NCI-H82 treated with DMSO at 0.1 percent for 48 hours (cell line): ENCODE measurements around the gene RYR2.
"Not testable (repeated sequence)": the region's sequence is repeated elsewhere in the genome, so short reads cannot be mapped to it uniquely, and the experiment has no call there.

ENCODE experiments used
- DNase-seq: peaks from one replicate; lab custom pipeline; 2025; ENCODE audit not compliant: unreplicated experiment; lab: John Stamatoyannopoulos, UW

The RYR2 gene

DNA sequence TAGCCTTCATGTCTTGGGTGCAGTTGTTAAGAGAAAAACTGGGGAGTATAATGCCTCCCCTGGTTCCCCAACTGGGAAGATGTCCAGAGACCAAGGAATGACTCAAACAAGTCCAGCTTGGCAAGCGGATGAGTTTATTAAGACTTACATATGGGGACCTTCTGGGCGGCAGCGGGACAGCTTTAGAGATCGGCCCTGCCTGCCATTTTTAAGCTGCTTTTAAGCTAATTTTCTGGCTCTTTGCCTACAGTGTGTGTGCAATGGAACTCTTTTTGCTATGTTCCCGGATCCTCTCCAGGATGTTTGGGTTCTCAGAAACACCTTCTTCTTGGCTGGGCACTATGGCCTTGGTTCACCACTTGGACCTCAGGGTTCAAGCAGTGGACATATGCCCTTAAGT is 99.5 kb downstream of the RYR2 start:
- DNase-seq, result peak; percentile 34

DNA sequence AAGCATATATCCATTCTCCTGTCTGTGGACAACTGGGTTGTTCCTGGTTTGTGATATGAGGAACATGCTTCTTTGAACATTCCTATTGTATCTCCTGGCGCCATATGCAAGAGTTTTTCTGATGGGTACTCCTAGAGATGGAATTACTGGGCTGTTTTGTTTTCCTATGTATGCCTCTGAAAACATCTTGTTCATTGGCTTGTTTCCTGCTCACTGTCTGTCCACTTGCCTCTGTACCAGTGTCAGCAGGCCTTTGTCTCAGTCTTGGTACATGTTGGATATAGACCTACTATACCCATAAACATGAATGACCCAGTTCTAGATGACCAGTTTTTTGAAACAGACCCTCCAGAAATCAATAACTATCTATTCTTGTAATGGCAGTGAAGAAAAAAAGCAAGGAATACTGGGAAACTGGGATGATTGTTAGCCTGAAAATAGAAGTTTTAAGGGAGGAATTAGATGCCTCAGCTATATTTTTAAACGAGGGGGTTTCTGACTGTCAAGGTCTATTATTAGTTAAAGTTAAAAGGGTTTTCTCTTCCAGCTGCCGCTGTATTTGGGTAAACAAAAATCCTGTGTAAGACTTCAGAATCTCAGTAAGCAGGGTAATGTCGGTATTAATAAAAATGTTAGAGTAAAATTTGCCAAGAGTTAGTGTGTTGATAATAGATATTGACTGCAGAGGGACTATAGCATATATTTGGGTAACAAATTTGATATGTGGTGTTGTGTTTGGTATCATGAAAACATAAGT is 103.6 kb downstream of the RYR2 start:
- DNase-seq, result no peak

DNA sequence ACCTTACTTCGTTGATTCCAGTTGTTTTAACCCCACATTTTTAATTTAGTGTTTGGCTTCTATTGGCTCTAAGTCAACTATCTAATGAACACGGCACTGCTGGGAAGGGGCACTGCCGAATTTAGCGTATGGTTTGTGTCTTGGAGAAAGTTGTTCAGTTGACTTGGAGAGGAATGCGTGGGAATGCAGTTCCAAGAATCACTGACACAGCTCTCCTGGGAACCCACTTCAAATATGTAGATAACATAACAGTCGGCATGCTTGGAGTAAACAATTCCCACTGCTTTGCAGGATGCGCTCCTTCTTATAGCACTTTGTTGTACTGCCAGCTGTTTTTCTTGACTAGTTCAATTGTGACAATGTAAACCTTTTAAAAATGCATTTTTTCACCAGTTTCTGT is 104.3 kb downstream of the RYR2 start:
- DNase-seq, result no peak

DNA sequence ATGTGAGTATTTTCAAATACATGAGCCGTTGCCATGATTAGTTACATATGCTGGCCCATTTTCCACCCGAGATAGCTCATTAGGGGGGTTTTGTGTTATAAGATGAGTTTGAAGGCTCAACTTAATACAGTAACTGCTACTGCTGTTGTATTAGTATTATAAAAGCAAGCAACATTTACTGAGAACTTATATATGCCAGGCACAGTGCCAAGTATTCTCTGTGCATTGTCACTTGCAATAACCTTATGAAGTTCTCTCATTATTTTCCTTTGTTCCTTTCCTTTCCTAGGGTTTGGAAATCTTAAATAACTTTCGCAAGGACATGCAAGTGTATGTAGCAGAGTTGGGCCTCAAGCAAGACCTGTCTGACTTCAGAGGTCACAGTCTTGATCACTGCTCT is 107.9 kb downstream of the RYR2 start:
- no peak for DNase-seq

DNA sequence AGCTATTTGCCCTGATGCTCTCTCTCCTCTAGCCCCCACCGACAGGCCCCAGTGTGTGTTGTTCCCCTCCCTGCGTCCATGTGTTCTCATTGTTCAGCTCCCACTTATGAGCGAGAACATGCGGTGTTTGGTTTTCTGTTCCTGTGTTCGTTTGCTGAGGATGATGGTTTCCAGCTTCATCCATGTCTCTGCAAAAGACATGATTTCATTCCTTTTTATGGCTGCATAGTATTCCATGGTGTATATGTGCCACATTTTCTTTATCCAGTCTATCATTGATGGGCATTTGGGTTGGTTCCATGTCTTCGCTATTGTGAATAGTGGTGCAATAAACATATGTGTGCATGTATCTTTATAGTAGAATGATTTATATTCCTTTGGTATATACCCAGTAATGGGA is 110.0 kb downstream of the RYR2 start:
- not testable (repeated sequence) for DNase-seq

DNA sequence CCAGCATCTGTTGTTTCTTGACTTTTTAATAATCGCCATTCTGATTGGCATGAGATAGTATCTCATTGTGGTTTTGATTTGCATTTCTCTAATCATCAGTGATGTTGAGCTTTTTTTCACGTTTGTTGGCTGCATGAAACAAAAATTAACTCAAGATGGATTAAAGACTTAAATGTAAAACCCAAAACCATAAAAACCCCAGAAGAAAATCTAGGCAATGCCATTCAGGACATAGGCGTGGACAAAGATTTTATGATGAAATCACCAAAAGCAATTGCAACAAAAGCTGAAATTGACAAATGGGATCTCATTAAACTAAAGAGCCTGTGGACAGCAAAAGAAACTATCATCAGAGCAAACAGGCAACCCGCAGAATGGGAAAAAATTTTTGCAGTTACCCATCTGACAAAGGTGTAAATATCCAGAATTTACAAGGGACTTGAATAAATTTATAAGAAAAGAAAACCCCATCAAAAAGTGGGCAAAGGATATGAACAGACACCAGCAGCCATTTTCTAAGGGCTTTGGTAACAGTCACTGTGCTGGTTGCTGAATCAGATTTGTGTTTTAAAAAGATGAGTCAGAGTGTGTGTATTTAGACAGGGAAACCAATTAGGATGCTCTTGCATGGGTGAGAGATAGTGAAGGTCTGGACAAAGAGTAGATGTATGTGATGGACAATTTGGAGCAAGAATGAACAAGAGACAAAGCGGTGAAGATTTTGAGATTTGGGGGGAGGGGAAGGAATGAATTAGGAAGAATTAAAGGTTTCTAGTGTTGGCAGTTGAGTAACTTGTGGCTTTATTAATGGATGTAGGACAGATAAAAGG is 110.7 kb downstream of the RYR2 start:
- no peak for DNase-seq

DNA sequence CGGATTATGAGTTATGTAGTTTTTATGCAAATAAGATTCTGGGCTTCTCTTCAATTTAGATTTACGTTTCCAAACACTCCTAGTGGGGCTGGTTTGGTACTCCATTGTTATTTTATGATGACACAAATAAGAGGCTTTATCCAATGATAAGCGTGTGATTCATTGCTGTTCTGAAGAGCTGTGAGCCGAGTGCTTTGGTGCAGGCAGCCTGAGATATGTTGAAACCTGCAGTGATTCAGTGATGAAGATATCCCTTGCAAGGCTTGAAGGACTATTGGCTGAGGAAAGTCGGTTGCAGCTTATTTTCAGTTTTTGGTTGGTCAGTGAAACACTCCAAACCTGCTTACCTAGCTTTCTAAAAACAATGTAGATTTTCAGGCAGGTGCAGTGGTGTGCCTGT is 112.2 kb downstream of the RYR2 start:
- DNase-seq, result no peak

DNA sequence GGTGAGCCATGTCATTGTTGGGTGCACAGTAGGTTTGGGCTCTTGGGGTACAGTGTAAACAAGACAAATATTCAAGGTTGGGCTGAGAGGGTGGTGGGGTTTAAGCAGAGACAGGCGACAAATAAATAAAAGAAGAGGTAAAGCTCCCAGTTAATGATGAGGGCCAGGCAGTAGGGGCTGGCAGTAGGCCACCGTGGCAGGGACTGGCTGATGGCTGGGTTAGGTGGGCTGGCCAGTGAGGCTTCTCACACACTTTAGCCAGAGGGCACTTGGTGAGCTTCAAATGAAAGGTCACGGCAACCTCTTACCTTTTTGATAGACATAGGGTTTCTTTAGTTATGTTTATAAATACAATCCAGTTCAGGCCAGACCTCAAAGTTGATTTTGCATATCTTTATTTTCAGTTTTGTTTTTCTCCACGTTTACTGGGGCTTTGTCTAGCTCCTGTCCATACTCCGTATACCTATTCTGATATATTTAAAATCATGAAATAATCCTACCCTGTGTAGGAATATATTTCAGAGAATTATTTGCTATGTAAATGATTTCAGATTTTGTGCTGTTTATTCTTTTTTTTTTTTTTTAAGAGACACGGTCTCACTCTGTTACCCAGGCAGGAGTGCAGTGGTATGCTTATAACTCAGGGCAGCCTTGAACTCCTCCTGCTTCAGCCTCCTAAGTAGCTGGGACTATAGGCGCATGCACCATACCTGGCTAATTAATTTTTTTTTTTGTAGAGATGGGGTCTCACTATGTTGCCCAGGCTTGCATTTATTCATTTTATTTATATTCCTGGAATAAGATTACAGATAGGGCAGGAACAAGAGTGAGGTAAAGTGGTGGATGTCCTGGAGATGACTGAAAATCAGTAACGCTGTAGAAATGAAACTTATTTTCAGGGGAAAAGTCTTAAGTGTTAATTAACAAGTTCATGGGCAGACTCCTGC is 122.7 kb downstream of the RYR2 start:
- no peak for DNase-seq

DNA sequence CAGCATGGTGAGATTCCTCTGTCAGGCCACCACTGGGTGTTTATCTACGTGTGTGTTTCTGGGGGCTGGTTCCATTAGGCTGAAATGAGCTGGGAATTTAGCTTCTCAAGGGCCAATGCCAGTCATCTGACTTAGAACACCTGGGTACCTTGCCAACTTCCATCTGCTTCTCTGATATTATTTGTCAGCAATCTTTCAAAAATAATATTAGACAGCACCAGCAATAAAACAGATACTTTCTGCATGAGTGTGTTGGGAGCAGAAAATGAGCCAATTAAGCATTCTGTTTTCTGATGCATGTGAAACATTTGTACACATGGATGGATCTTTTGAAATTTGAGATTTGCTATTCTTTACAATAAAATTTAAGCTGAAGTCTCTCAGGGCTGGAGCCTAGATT is 124.1 kb downstream of the RYR2 start:
- no peak for DNase-seq

DNA sequence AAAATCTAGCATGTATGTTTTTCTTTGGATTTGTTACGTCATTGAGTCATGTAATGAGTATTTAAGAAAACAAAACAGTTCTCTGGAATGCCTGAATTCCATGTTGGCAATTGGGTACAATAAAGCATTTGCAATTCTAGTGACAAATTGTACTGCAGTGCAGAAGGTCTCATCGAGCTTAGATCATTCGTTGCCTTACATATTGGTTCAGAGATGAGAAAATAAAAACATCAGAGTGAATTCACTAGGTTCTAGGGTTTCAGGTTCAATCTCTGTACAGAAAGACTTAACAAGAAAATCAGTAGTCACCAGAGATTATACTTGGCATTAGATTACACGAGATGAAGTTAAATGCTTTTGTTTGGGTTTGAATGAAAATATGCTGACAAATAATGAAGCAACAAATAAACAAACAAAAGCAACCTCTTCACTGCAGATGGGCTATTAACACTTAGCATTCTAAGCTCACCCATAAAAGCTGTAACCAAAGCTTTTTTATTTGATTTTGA is 124.7 kb downstream of the RYR2 start:
- DNase-seq, result no peak

DNA sequence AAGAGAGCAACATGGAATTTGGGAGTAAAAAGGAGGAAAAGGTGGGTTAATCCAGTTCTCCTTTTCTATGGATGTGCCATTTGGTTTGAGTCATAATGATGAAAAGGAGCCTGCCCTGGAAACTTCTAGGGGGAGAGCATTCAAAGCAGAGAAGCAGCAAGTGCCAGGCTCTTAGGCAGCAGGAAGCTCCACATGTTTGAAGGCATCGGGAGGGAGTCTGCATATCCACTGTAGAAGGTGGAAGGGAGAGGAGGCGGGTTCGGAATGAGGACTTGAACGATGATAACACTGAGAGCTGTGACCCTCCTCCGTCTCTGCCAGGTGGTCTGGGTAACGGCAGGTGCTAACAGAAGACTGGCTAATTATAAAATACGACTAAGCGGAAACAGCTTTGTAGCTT is 128.2 kb downstream of the RYR2 start:
- DNase-seq, result no peak

DNA sequence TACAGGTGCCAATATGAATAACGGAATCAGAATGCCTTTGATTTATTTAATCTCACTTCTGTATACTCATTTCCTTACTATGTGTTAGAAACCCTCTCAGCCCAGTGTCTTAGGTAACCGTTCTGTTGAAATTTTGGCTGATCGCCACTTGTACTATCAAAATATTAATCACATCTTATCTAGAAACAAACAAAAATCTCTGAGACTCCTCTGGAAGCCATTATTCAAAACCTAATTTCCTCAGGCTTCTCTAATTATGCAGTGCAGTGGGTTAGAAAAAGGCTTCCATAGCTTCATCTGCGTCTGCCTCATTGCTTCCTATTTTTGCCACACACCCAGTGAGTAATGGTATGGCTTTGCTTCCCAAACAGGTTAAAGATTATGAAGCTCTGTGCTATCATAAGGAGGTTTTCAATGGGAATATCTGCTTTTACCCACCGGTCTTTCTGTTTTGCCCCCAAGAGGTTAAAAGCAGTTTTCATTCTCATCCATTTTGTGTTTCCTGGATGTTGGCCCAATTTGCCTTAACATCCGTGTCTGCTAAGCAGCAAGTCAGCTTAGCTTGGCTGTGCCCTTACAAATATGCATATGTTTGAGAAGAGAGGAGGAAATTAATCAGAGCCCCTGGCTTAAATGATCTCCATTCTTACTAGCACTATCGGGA is 129.6 kb downstream of the RYR2 start:
- no peak for DNase-seq

DNA sequence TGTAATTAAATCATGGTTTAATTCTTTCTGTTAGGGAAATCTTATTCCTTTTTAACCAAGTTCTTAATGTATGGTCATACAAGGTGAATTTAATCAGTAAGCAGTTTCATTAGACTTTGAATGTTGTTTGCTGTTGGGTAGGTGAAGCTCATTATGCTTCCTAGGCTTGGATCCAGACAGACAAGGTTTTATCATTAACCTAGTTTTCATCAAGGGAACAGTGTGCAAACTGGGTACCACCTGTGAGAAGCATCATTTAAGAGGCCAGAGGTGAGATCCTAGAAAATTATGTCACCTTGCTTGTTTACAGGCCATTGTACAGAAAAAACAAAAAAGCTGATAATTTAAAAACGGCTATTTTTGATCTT is 130.1 kb downstream of the RYR2 start:
- DNase-seq, result no peak

DNA sequence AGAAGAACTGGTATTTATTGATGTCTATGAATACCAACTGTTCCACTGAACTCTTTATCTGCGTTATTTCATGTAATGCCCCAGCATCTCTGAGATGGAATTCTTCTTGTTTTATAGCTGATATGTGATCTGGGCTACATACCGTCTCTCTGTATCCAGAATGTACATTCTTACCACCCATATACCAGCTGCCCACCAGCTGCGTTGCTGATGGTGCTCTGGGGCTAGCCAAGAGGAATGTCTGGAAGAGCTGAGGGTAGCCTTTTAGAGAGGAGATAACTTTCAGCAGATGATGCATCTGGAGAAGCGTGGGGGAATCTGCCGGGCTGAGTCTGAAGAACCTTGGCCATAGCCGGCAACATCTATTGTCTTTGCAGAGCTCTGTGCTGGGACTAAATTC is 137.5 kb downstream of the RYR2 start:
- DNase-seq, result no peak

DNA sequence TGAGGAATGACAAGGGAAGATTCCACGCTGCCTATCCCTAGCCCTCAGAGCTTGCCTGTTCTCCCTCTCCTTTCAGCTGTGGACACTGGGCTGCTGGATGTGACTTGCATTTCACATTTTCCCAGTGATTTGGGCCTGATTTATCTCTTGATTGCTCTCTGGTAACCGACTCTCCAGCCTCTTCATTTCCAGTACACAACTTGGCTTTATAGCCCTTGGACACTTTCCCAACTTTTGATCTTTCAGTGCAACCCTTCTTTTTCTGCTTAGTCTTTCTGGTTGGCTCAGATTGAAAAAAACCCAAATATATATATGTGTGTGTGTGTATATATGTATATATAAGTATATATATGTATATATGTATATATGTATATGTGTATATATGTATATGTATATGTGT is 138.3 kb downstream of the RYR2 start:
- no peak for DNase-seq

DNA sequence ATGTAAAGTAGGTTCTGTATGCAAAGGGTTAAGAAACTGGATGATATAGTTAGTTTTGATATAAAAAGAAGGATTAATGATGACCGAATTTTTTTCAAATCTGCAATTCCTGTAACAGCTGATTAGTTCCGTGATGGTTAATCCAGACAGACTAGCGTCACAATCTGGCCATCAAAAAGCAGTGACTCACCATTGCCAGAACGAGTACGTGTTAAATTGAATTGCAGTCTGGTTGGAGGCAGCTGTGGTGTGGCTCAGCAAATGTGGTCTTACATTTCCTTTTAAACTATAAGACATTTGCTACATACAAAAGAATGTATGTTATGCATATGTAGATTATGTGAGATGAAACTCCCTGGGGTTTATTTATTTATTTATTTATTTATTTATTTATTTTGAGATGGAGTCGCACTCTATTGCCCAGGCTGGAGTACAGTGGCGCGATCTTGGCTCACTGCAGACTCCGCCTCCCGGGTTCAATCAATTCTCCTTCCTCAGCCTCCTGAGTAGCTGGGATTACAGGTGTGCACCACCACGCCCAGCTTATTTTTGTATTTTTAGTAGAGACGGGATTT is 139.8 kb downstream of the RYR2 start:
- no peak for DNase-seq

DNA sequence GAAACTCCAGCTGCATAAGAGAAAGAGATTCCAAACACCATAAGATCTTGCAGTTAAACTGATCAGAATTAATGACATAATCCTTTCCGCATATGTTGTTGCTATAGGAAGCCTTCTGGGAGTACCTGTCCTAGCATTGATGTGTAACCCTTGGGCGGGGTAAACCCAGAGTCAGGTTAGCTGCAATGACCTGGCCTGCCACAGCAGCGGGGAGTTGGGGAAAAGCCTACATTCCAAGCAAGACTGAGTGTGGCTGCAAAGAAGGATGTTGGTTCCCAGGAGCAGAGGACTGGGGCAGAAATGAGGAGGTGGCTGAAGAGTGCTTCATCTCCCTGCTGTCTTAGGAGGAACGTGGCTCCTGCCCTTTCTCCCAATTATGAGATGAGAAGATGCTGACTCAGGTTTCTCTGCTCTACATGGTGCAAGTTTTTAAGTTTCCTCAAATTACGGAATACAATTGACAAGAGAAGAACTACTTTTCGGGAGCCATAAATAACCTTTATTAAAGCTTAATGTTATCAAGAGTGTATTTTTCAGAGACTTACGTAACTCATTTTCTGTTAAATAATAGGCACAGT is 142.1 kb downstream of the RYR2 start:
- peak; percentile 61 for DNase-seq

DNA sequence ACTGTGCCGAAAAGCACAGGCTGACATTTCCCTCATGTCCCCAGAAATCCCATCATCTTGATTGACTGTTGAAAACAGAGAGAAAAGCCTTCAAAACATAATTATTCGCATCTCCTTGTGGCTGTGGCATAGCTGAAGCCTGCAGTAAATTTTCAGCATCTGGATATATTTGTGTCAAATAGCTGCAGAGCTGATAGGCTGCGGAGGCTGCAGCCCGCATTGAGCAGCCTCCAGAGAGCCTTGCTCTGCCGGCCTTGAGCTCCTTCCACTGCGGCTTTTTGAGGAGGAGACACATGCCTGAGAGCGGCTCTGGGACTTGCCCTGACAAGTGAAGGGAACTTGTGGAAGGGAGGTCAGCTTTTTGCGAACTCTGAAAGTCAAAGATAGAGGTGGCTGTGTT is 144.7 kb downstream of the RYR2 start:
- no peak for DNase-seq

DNA sequence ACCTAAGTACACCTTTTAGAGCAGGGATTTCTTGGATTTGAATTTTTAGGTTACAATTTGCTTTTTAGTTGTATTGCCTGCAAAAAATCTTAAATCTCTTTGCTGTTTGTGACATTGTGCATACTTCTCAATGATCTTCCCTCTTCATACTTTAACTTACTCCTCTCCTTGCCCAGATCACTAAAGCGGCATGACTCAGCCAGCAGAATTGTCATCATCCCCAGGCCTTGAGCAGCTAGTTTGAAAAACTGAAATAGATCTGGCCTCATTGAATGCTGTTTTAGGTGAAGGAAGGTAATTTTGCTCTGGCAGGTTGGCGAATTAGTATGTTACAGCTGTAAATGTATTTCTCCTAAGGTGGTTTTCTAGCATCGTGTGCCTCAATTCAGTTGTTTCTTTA is 145.9 kb downstream of the RYR2 start:
- no peak for DNase-seq

DNA sequence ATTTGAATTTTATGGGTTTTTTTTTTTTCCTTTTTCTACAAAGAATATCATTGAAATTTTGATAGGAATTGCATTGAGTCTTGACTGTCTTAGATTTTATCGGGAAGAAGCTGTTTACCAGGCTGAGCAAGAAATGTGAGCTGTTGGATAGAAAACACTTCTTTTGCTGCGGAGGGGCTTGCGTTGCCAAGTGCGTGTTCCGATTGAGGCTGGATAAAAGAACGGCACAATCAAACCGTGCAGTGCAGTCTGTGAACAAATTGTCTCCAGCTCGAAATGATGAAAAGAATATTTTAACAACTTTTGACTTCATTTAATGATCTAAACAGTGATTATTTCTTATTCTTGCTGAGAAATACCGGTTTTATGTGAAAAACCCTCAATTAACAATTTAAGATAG is 149.4 kb downstream of the RYR2 start:
- no peak for DNase-seq
